ENCODE measurements around the gene SOS1.

SOS1 gene

GRCh38 chr2:38935568-38936172 is 185.2 kb downstream of the SOS1 start:
- DNase-seq (ENCODE audit: extremely low read depth, insufficient read length): no peak
- TF ChIP-seq CTCF (IDR thresholded peaks at IDR 0.05; ENCODE audit: insufficient read depth, low read length, poor library complexity, severe bottlenecking): no peak
- Histone ChIP-seq H3K4me3 (replicated peaks; ENCODE audit: low read depth, low read length) (no peak overlapping the region), H3K36me3 (ENCODE audit: control insufficient read depth, insufficient read depth, low read length) (no peaks in the 10 kb centered on the region), H3K27me3 (replicated peaks; ENCODE audit: control insufficient read depth, insufficient read depth, low read length) (no peaks in the 10 kb centered on the region)

DNA sequence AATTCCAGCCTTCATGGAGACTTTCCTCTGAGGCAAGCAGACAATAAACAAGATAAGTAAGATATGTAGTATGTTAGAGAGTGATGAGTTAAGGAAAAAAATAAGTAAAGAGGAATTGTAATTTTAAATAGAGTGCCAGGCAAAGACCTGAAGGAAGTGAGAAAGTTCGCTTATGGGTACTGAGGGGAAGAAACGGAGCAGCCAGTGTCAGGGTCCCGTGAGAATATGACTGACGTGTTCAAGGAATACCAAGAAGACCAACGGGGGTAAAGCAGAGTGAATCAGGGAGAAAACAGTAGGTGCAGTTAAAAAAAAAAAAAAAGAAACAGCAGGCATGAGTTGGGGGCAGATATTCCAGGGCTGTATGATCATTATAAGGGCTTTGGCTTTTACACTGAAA is 186.1 kb downstream of the SOS1 start:
- Histone ChIP-seq H3K36me3 (ENCODE audit: control insufficient read depth, insufficient read depth, low read length) (no peaks in the 10 kb centered on the region), H3K27me3 (replicated peaks; ENCODE audit: control insufficient read depth, insufficient read depth, low read length) (no peaks in the 10 kb centered on the region), H3K4me3 (replicated peaks; ENCODE audit: low read depth, low read length) (no peak overlapping the region)
- TF ChIP-seq CTCF (IDR thresholded peaks at IDR 0.05; ENCODE audit: insufficient read depth, low read length, poor library complexity, severe bottlenecking): no peak
- no peak for DNase-seq (ENCODE audit: extremely low read depth, insufficient read length)

- no peak for DNase-seq (ENCODE audit: extremely low read depth, insufficient read length)
- H3K27me3 ChIP-seq (replicated peaks; ENCODE audit: control insufficient read depth, insufficient read depth, low read length): no peaks in the 10 kb centered on the region
- no peak overlapping the region for H3K4me3 ChIP-seq (replicated peaks; ENCODE audit: low read depth, low read length)
- no peak for TF ChIP-seq CTCF (IDR thresholded peaks at IDR 0.05; ENCODE audit: insufficient read depth, low read length, poor library complexity, severe bottlenecking)
- no peaks in the 10 kb centered on the region for H3K36me3 ChIP-seq (ENCODE audit: control insufficient read depth, insufficient read depth, low read length)
These were observed 187.2 kb downstream of the SOS1 start for GRCh38 chr2:38933653-38934052.

GRCh38 chr2:38932586-38932985 is 188.3 kb downstream of the SOS1 start:
- H3K4me3 ChIP-seq (replicated peaks; ENCODE audit: low read depth, low read length): no peak overlapping the region
- DNase-seq (ENCODE audit: extremely low read depth, insufficient read length): no peak
- H3K27me3 ChIP-seq (replicated peaks; ENCODE audit: control insufficient read depth, insufficient read depth, low read length): no peaks in the 10 kb centered on the region
- no peaks in the 10 kb centered on the region for H3K36me3 ChIP-seq (ENCODE audit: control insufficient read depth, insufficient read depth, low read length)
- no peak for TF ChIP-seq CTCF (IDR thresholded peaks at IDR 0.05; ENCODE audit: insufficient read depth, low read length, poor library complexity, severe bottlenecking)

Measured in GM06990 (cell line).